Vagina (tissue), 2 donors: ENCODE measurements around the gene ACAA1. TPM values are rescaled to one million over a fixed set of nuclear protein-coding genes. Genes with fewer than 3 reads are reported as not detected.

ENCODE experiments used
- DNase-seq, 2 donors: peaks; one replicate each; pipeline ENCODE4 v3.0.0-alpha.2; 2017; ENCODE audit errors: extremely low spot score in 2 of 2
- H3K27ac ChIP-seq: fragments of 200-600 bp; sonication (generic); one replicate; pipeline ENCODE4 v1.5.1; 2019
- H3K27me3 ChIP-seq: fragments of 200-600 bp; sonication (generic); one replicate; pipeline ENCODE4 v1.5.1; 2019
- H3K36me3 ChIP-seq, 2 donors: fragments of 200-600 bp; sonication (generic); one replicate each; pipeline ENCODE4 v1.5.1; 2017 to 2019
- H3K4me1 ChIP-seq: fragments of 200-600 bp; sonication (generic); one replicate; pipeline ENCODE4 v1.5.1; 2019
- H3K4me3 ChIP-seq, 2 donors: fragments of 200-600 bp; sonication (generic); 1 replicate in 1 of 2; 2 replicates in 1 of 2; pipeline ENCODE4 v1.5.1; 2016 to 2019
- H3K9me3 ChIP-seq: fragments of 200-600 bp; sonication (generic); one replicate; pipeline ENCODE4 v1.5.1; 2019
- POLR2A ChIP-seq, 2 donors: fragments of 450-650 bp; IDR thresholded peaks; one replicate each; pipeline ENCODE4 v1.6.1; 2017; ENCODE audit warnings: antibody characterized with exemption in 2 of 2, mild to moderate bottlenecking in 2 of 2, moderate library complexity in 2 of 2
- POLR2AphosphoS5 ChIP-seq, 2 donors: sonication (generic); formaldehyde crosslinking; IDR thresholded peaks; one replicate each; pipeline ENCODE4 v1.9.0; 2017; ENCODE audit warnings: antibody characterized with exemption in 2 of 2, mild to moderate bottlenecking in 2 of 2, low read depth in 1 of 2; ENCODE audit not compliant: insufficient read depth in 1 of 2
- intact Hi-C: fragments of 100-400 bp; cut with DNase I; formaldehyde crosslinking; loops from one replicate; pipeline ENCODE4 v1.15.1; 2023
- total RNA-seq: library from RNA; depleted of rRNA; stranded (reverse); fragments of >200 nt; gene quantifications from one replicate; pipeline ENCODE4 v1.2.3, GENCODE V29; 2016
- TF ChIP-seq, protein P1 (sequence below), 3 experiments: fragments of 450-650 bp in 2 of 3; fragments of 200-600 bp in 1 of 3; sonication (generic) in 1 of 3; IDR thresholded peaks; one replicate each; pipeline ENCODE4 v1.5.1; 2017 to 2019; ENCODE audit warnings: antibody characterized with exemption in 3 of 3, mild to moderate bottlenecking in 2 of 3, moderate library complexity in 2 of 3

Gene ACAA1
- total RNA-seq, 1 donor from 2014 or later = 53.0 TPM

DNA sequence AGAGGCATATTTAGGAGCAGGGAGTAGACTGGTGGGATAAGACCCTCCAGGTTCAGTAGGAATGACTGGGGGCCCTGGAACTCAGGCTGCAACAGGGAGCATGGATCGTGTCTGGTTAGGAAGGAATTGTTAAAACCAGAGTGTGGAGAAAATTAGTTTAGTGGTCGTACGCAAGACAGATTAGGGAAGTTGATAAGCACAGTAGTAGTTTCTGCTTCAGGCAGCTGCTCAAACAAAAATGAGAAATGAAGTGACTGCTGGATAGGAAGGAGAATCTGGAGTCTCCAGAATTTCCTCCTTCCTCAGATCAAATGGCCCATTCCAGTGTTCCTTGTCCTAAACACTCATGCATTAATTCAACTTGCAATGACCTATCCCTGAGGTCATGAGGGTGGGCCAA is 12.8 kb upstream of the ACAA1 start:
- no peaks in the 10 kb centered on the region for H3K4me1 ChIP-seq
- no peak overlapping the region for H3K4me3 ChIP-seq
- intact Hi-C loops = no loop called here
- peak in 1 of 2 donors; percentile 25 for DNase-seq
- H3K27me3 ChIP-seq = no peaks in the 10 kb centered on the region
- H3K27ac ChIP-seq = no peak overlapping the region
- TF ChIP-seq, protein P1, sequence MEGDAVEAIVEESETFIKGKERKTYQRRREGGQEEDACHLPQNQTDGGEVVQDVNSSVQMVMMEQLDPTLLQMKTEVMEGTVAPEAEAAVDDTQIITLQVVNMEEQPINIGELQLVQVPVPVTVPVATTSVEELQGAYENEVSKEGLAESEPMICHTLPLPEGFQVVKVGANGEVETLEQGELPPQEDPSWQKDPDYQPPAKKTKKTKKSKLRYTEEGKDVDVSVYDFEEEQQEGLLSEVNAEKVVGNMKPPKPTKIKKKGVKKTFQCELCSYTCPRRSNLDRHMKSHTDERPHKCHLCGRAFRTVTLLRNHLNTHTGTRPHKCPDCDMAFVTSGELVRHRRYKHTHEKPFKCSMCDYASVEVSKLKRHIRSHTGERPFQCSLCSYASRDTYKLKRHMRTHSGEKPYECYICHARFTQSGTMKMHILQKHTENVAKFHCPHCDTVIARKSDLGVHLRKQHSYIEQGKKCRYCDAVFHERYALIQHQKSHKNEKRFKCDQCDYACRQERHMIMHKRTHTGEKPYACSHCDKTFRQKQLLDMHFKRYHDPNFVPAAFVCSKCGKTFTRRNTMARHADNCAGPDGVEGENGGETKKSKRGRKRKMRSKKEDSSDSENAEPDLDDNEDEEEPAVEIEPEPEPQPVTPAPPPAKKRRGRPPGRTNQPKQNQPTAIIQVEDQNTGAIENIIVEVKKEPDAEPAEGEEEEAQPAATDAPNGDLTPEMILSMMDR (IDR thresholded peaks at IDR 0.05) = no peak
- no peak for TF ChIP-seq POLR2AphosphoS5 (IDR thresholded peaks at IDR 0.05; ENCODE audit: insufficient read depth in 1 of 2, low read depth in 1 of 2)
- TF ChIP-seq POLR2A (IDR thresholded peaks at IDR 0.05) = no peak
- no peaks in the 10 kb centered on the region for H3K9me3 ChIP-seq
- H3K36me3 ChIP-seq = no peaks in the 10 kb centered on the region

DNA sequence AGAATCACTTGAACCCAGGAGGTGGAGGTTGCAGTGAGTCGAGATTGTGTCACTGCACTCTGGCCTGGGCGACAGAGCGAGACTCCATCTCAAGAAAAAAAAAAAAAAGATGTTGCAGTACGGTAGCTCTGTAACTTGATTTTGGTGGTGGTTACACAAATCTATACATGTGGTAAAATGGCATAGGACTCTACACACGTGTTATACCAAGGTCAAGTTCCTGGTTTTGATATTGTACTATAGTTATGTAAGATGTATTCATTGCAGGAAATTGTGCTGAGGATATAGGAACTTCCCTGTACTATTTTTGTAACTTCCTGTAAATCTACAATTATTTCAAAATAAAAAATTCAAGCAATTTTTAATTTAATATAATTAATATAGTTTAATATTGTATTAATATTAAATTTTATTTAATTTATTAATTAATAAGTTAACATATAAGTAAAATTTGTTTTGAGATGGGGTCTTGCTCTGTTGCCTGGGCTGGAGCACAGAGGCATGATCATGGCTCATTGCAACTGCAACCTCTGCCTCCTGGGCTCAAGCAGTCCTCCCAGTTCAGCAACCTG is 11.5 kb upstream of the ACAA1 start:
- intact Hi-C loops = no loop called here
- H3K27ac ChIP-seq = no peak overlapping the region
- no peaks in the 10 kb centered on the region for H3K9me3 ChIP-seq
- peak in 1 of 2 donors; percentile 44 for DNase-seq
- H3K27me3 ChIP-seq = no peaks in the 10 kb centered on the region
- no peaks in the 10 kb centered on the region for H3K4me1 ChIP-seq
- no peak for TF ChIP-seq POLR2A (IDR thresholded peaks at IDR 0.05)
- TF ChIP-seq POLR2AphosphoS5 (IDR thresholded peaks at IDR 0.05; ENCODE audit: insufficient read depth in 1 of 2, low read depth in 1 of 2) = no peak
- TF ChIP-seq, protein P1 (IDR thresholded peaks at IDR 0.05) = no peak
- H3K4me3 ChIP-seq = no peak overlapping the region
- H3K36me3 ChIP-seq = no peaks in the 10 kb centered on the region

DNA sequence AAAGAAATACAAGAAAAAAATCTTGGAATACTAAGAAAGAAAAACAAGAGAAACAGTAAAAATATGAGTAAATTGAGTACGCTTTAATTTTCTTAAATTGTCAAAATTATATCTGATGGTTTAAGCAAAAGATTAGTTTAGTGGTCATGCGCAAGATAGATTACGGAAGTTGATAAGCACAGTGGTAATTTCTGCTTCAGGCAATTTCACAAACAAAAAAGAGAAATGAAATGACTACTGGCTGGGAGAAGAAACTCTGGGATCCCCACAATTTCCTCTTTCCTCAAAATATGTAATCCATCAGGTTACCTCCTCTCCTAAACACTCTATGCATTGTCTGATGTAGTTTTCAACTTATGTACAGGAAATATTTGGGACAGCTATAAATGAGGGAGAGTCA is 10.5 kb upstream of the ACAA1 start:
- intact Hi-C loops = no loop called here
- Histone ChIP-seq H3K4me3 (no peak overlapping the region), H3K36me3 (no peaks in the 10 kb centered on the region), H3K9me3 (no peaks in the 10 kb centered on the region), H3K27me3 (no peaks in the 10 kb centered on the region), H3K27ac (no peak overlapping the region), H3K4me1 (no peaks in the 10 kb centered on the region)
- TF ChIP-seq, protein P1 (IDR thresholded peaks at IDR 0.05) = no peak
- TF ChIP-seq POLR2AphosphoS5 (IDR thresholded peaks at IDR 0.05; ENCODE audit: insufficient read depth in 1 of 2, low read depth in 1 of 2) (no peak), POLR2A (IDR thresholded peaks at IDR 0.05) (no peak)
- DNase-seq = no peak

DNA sequence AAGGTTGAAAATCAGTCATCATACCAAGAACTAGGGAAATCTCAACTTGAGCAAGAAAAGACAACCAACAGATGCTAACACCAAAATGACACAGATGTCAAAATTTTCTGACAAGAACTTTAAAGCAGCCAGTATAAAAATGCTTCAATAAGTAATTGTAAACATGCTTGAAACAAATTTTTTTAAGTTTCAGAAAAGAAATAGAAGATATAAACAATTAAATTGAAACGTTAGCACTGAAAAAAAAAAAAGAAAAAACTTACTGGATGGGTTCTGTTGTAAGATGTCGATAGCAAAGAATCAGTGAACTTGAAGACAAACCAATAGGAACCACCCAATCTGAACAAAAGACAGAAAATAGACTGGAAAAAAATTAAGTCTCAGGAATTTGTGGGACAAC is 9.6 kb upstream of the ACAA1 start:
- no peaks in the 10 kb centered on the region for H3K4me1 ChIP-seq
- no peaks in the 10 kb centered on the region for H3K27me3 ChIP-seq
- H3K36me3 ChIP-seq = no peaks in the 10 kb centered on the region
- TF ChIP-seq POLR2A (IDR thresholded peaks at IDR 0.05) (no peak), POLR2AphosphoS5 (IDR thresholded peaks at IDR 0.05; ENCODE audit: insufficient read depth in 1 of 2, low read depth in 1 of 2) (no peak)
- TF ChIP-seq, protein P1 (IDR thresholded peaks at IDR 0.05) = no peak
- no peak overlapping the region for H3K4me3 ChIP-seq
- DNase-seq = no peak
- no peaks in the 10 kb centered on the region for H3K9me3 ChIP-seq
- intact Hi-C loops = no loop called here
- no peak overlapping the region for H3K27ac ChIP-seq

DNA sequence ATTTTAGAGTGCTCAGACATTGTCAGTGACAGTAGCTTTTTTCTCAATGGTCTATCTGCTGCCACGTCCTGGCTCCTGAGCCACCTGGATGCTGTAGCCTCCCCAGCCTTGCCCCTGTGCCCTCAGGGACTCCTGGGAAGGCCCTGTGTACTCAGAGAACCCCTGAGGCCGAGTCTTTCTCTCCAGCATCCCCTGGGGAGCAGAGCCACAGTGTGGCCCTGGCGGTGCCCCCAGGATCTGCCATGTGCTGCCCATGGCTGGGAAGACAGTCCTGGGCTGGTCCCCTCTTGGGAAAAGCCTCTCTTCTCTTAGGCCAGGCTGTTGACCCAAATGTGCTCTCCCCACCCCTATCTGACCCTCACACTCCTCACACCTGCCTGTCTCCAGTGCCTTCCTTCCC is 6.6 kb upstream of the ACAA1 start:
- H3K9me3 ChIP-seq = no peaks in the 10 kb centered on the region
- H3K4me1 ChIP-seq = peaks cover 17% of the 10 kb centered on the region
- H3K4me3 ChIP-seq = no peak overlapping the region
- TF ChIP-seq POLR2A (IDR thresholded peaks at IDR 0.05) (no peak), POLR2AphosphoS5 (IDR thresholded peaks at IDR 0.05; ENCODE audit: insufficient read depth in 1 of 2, low read depth in 1 of 2) (no peak)
- TF ChIP-seq, protein P1 (IDR thresholded peaks at IDR 0.05) = no peak
- H3K27me3 ChIP-seq = no peaks in the 10 kb centered on the region
- H3K36me3 ChIP-seq = peaks cover 0 to 10% of the 10 kb centered on the region in 2 donors
- no peak overlapping the region for H3K27ac ChIP-seq
- intact Hi-C loops = no loop called here
- DNase-seq = peak; percentile 52 to 76
